HG03575 (cell line): ENCODE measurements around the gene PFAS.

ENCODE experiments used
- ATAC-seq: cut with Tn5 transposase; IDR thresholded peaks from one replicate; pipeline ENCODE4 v1.9.1; 2021; ENCODE audit not compliant: unreplicated experiment, insufficient number of reproducible peaks, low FRiP score; ENCODE audit errors: extremely low read depth

PFAS gene

GRCh38 chr17:8257801-8258200, 8.7 kb downstream of the PFAS start:
- ATAC-seq, result no peak

- no peak for ATAC-seq
These were observed 15.2 kb downstream of the PFAS start for GRCh38 chr17:8264320-8264719.

- no peak for ATAC-seq
These were observed 15.9 kb downstream of the PFAS start for GRCh38 chr17:8264836-8265542.

GRCh38 chr17:8266648-8267479, 17.8 kb downstream of the PFAS start:
- ATAC-seq, result no peak

- ATAC-seq, result no peak
These were observed 18.5 kb downstream of the PFAS start for GRCh38 chr17:8267480-8268147.

GRCh38 chr17:8268550-8269298, 19.6 kb downstream of the PFAS start:
- no peak for ATAC-seq

- no peak for ATAC-seq
These were observed 23.3 kb downstream of the PFAS start for GRCh38 chr17:8272421-8272820.

GRCh38 chr17:8273884-8274444, 24.9 kb downstream of the PFAS start:
- ATAC-seq, result no peak

- ATAC-seq, result no peak
These were observed 25.7 kb downstream of the PFAS start for GRCh38 chr17:8274816-8275215.

- ATAC-seq, result no peak
These were observed 26.6 kb downstream of the PFAS start for GRCh38 chr17:8275421-8276290.

GRCh38 chr17:8277317-8277716, 28.2 kb downstream of the PFAS start:
- ATAC-seq, result no peak

- no peak for ATAC-seq
These were observed 33.3 kb downstream of the PFAS start for GRCh38 chr17:8282345-8282744.

GRCh38 chr17:8283356-8283755, 34.3 kb downstream of the PFAS start:
- no peak for ATAC-seq

GRCh38 chr17:8284126-8284525, 35.0 kb downstream of the PFAS start:
- ATAC-seq, result no peak

- no peak for ATAC-seq
These were observed 36.4 kb downstream of the PFAS start for GRCh38 chr17:8285270-8286181.

GRCh38 chr17:8287651-8288335, 38.7 kb downstream of the PFAS start:
- ATAC-seq, result no peak
